ENCODE data around the gene EOMES. TPM values are rescaled to one million over a fixed set of nuclear protein-coding genes. Genes with fewer than 3 reads are reported as not detected.
A peak's percentile ranks its signal among the peaks of the same experiment; 100 is the strongest.

The EOMES gene
- total RNA-seq, 2 experiments from 2014 or later = 0.64 to 0.69 TPM

- H3K4me3 Mint-ChIP-seq = no peak overlapping the region
- TF ChIP-seq, protein P1, sequence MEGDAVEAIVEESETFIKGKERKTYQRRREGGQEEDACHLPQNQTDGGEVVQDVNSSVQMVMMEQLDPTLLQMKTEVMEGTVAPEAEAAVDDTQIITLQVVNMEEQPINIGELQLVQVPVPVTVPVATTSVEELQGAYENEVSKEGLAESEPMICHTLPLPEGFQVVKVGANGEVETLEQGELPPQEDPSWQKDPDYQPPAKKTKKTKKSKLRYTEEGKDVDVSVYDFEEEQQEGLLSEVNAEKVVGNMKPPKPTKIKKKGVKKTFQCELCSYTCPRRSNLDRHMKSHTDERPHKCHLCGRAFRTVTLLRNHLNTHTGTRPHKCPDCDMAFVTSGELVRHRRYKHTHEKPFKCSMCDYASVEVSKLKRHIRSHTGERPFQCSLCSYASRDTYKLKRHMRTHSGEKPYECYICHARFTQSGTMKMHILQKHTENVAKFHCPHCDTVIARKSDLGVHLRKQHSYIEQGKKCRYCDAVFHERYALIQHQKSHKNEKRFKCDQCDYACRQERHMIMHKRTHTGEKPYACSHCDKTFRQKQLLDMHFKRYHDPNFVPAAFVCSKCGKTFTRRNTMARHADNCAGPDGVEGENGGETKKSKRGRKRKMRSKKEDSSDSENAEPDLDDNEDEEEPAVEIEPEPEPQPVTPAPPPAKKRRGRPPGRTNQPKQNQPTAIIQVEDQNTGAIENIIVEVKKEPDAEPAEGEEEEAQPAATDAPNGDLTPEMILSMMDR (IDR thresholded peaks at IDR 0.05) = no peak
- Histone ChIP-seq H3K27ac (ENCODE audit: low read depth in 1 of 2, low read length in 2 of 2) (no peak overlapping the region), H3K36me3 (ENCODE audit: insufficient read depth, low read length) (no peaks in the 10 kb centered on the region), H3K4me3 (ENCODE audit: low read length) (no peak overlapping the region), H3K4me1 (ENCODE audit: insufficient read depth, low read length) (peaks cover 9% of the 10 kb centered on the region), H3K9me3 (ENCODE audit: control insufficient read depth in 1 of 2, insufficient read depth in 1 of 2, low read length in 2 of 2) (no peaks in the 10 kb centered on the region), H3K27me3 (ENCODE audit: control insufficient read depth in 1 of 2, insufficient read depth in 2 of 2, low read length in 2 of 2) (no peaks in the 10 kb centered on the region)
- intact Hi-C loops (cut with DNase I, micrococcal nuclease) = no loop called here
- peaks cover 10% of the 10 kb centered on the region for H3K4me1 Mint-ChIP-seq (ENCODE audit: low read depth)
- CTCF ChIA-PET = interaction anchor here (1.5 kb wide), 1 partner anchor 11 kb away, joined by 5 read pairs; no protein-coding TSS in a partner anchor
- ATAC-seq (ENCODE audit: poor library complexity) = no peak
- POLR2A ChIA-PET = no interaction called here
- H3K27me3 Mint-ChIP-seq = no peaks in the 10 kb centered on the region
- H3K9me3 Mint-ChIP-seq = no peaks in the 10 kb centered on the region
- no peak overlapping the region for H3K27ac Mint-ChIP-seq
- DNase-seq = peak in 1 of 14 experiments; percentile 10
- H3K36me3 Mint-ChIP-seq (ENCODE audit: low read depth) = no peaks in the 10 kb centered on the region
Measured at GRCh38 chr3:27669591-27669990, 52.5 kb downstream of the EOMES start.

- Histone ChIP-seq H3K27ac (ENCODE audit: low read depth in 1 of 2, low read length in 2 of 2) (no peak overlapping the region), H3K36me3 (ENCODE audit: insufficient read depth, low read length) (no peaks in the 10 kb centered on the region), H3K9me3 (ENCODE audit: control insufficient read depth in 1 of 2, insufficient read depth in 1 of 2, low read length in 2 of 2) (no peaks in the 10 kb centered on the region), H3K4me1 (ENCODE audit: insufficient read depth, low read length) (peaks cover 9% of the 10 kb centered on the region), H3K27me3 (ENCODE audit: control insufficient read depth in 1 of 2, insufficient read depth in 2 of 2, low read length in 2 of 2) (no peaks in the 10 kb centered on the region), H3K4me3 (ENCODE audit: low read length) (no peak overlapping the region)
- CTCF ChIA-PET = no interaction called here
- no peak for DNase-seq
- POLR2A ChIA-PET = no interaction called here
- no peak overlapping the region for H3K27ac Mint-ChIP-seq
- no peaks in the 10 kb centered on the region for H3K36me3 Mint-ChIP-seq (ENCODE audit: low read depth)
- H3K27me3 Mint-ChIP-seq = no peaks in the 10 kb centered on the region
- H3K9me3 Mint-ChIP-seq = no peaks in the 10 kb centered on the region
- TF ChIP-seq, protein P1 (IDR thresholded peaks at IDR 0.05) = no peak
- ATAC-seq (ENCODE audit: poor library complexity) = no peak
- no peak overlapping the region for H3K4me3 Mint-ChIP-seq
- intact Hi-C loops (cut with DNase I, micrococcal nuclease) = no loop called here
- H3K4me1 Mint-ChIP-seq (ENCODE audit: low read depth) = peaks cover 10% of the 10 kb centered on the region
Measured at GRCh38 chr3:27667751-27668150, 54.4 kb downstream of the EOMES start.

DNA sequence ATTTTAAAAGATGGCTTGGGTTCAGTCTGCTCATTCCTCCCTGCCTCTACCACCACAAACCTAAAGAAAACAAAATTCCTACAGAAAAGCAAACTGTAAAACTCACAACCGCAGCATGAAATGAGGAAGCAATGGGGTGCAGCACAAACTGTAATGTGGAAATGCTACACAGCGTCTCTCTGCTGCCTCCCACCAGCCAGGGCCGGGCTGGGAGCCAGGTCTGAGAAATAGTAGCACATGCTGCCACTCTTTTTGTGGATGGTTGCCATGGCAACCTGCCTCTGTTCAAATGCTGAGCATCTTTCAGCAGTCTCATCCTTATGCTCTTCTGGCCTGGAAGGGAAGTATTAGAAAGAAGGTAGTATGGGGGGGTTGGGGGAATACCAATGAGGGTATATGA is 55.4 kb downstream of the EOMES start:
- Histone ChIP-seq H3K27ac (ENCODE audit: low read depth in 1 of 2, low read length in 2 of 2) (no peak overlapping the region), H3K4me3 (ENCODE audit: low read length) (no peak overlapping the region), H3K27me3 (ENCODE audit: control insufficient read depth in 1 of 2, insufficient read depth in 2 of 2, low read length in 2 of 2) (no peaks in the 10 kb centered on the region), H3K9me3 (ENCODE audit: control insufficient read depth in 1 of 2, insufficient read depth in 1 of 2, low read length in 2 of 2) (no peaks in the 10 kb centered on the region), H3K36me3 (ENCODE audit: insufficient read depth, low read length) (no peaks in the 10 kb centered on the region), H3K4me1 (ENCODE audit: insufficient read depth, low read length) (peaks cover 9% of the 10 kb centered on the region)
- no peaks in the 10 kb centered on the region for H3K36me3 Mint-ChIP-seq (ENCODE audit: low read depth)
- H3K4me1 Mint-ChIP-seq (ENCODE audit: low read depth) = peaks cover 10% of the 10 kb centered on the region
- ATAC-seq (ENCODE audit: poor library complexity) (peak; percentile 29), DNase-seq (peak in 4 of 14 experiments; percentile 13 to 54 (median 35))
- ChIA-PET POLR2A (no interaction called here), CTCF (no interaction called here)
- H3K4me3 Mint-ChIP-seq = no peak overlapping the region
- no peaks in the 10 kb centered on the region for H3K27me3 Mint-ChIP-seq
- no peaks in the 10 kb centered on the region for H3K9me3 Mint-ChIP-seq
- intact Hi-C loops (cut with DNase I, micrococcal nuclease) = no loop called here
- TF ChIP-seq, protein P1 (IDR thresholded peaks at IDR 0.05) = no peak
- peak overlapping the region; percentile 9 for H3K27ac Mint-ChIP-seq

All from CD4-positive, alpha-beta T cell (primary cell).